ENCODE results near the gene NEU4. TPM values are rescaled to one million over a fixed set of nuclear protein-coding genes. Genes with fewer than 3 reads are reported as not detected.

NEU4 gene
- polyA plus RNA-seq, 3 donors = 0.26 to 2.6 (median 0.99) TPM

- intact Hi-C loops (cut with micrococcal nuclease) = no loop called here
- Mint-ChIP-seq H3K27ac (no peak overlapping the region), H3K9me3 (no peaks in the 10 kb centered on the region), H3K4me1 (peaks cover 5% of the 10 kb centered on the region), H3K27me3 (ENCODE audit: low read depth in 3 of 3) (peaks cover 6 to 21% (median 7%) of the 10 kb centered on the region in 3 donors), H3K4me3 (no peak overlapping the region), H3K36me3 (no peaks in the 10 kb centered on the region)
- no peaks in the 10 kb centered on the region for H3K36me3 ChIP-seq (replicated peaks in 1 of 2; ENCODE audit: control insufficient read depth in 1 of 2, insufficient read depth in 2 of 2, low read length in 2 of 2)
- no peak for DNase-seq
- H4K20me1 ChIP-seq (ENCODE audit: insufficient read depth, low read length) = no peaks in the 10 kb centered on the region
- WGBS (ENCODE audit: insufficient coverage) = 97% methylated on average over 12 of the region's 12 CpGs
- H3K4me2 ChIP-seq (replicated peaks; ENCODE audit: extremely low read depth, low read length, poor library complexity, severe bottlenecking) = no peak overlapping the region
- H3K4me3 ChIP-seq (replicated peaks in 1 of 3; ENCODE audit: low read depth in 2 of 3, low read length in 3 of 3) = no peak overlapping the region
- no peak overlapping the region for H2AFZ ChIP-seq (ENCODE audit: insufficient read depth, low read depth, low read length, poor library complexity, severe bottlenecking)
- no peak overlapping the region for H3K27ac ChIP-seq (ENCODE audit: low read depth in 1 of 2, low read length in 2 of 2)
- no peaks in the 10 kb centered on the region for H3K9me3 ChIP-seq (replicated peaks in 1 of 2; ENCODE audit: control insufficient read depth in 1 of 2, insufficient read depth in 1 of 2, low read length in 2 of 2)
- H3K9ac ChIP-seq (ENCODE audit: insufficient read depth, low read length, poor library complexity, severe bottlenecking) = no peak overlapping the region
- no peaks in the 10 kb centered on the region for H3K4me1 ChIP-seq (ENCODE audit: control insufficient read depth in 1 of 2, insufficient read depth in 2 of 2, low read length in 2 of 2)
- no peaks in the 10 kb centered on the region for H3K27me3 ChIP-seq (ENCODE audit: control insufficient read depth in 2 of 2, insufficient read depth in 2 of 2, low read length in 2 of 2)
- TF ChIP-seq CTCF (IDR thresholded peaks at IDR 0.05) = no peak
- H3K79me2 ChIP-seq (ENCODE audit: insufficient read depth, low read length) = no peaks in the 10 kb centered on the region
Measured at GRCh38 chr2:241770936-241771285, 38.1 kb upstream of the NEU4 start.

- H3K36me3 Mint-ChIP-seq = no peaks in the 10 kb centered on the region
- Histone ChIP-seq H3K79me2 (ENCODE audit: insufficient read depth, low read length) (no peaks in the 10 kb centered on the region), H3K4me2 (replicated peaks; ENCODE audit: extremely low read depth, low read length, poor library complexity, severe bottlenecking) (no peak overlapping the region), H2AFZ (ENCODE audit: insufficient read depth, low read depth, low read length, poor library complexity, severe bottlenecking) (no peak overlapping the region), H3K9me3 (replicated peaks in 1 of 2; ENCODE audit: control insufficient read depth in 1 of 2, insufficient read depth in 1 of 2, low read length in 2 of 2) (no peaks in the 10 kb centered on the region), H4K20me1 (ENCODE audit: insufficient read depth, low read length) (no peaks in the 10 kb centered on the region), H3K4me1 (ENCODE audit: control insufficient read depth in 1 of 2, insufficient read depth in 2 of 2, low read length in 2 of 2) (no peaks in the 10 kb centered on the region), H3K4me3 (replicated peaks in 1 of 3; ENCODE audit: low read depth in 2 of 3, low read length in 3 of 3) (no peak overlapping the region), H3K27me3 (ENCODE audit: control insufficient read depth in 2 of 2, insufficient read depth in 2 of 2, low read length in 2 of 2) (no peaks in the 10 kb centered on the region), H3K9ac (ENCODE audit: insufficient read depth, low read length, poor library complexity, severe bottlenecking) (no peak overlapping the region), H3K36me3 (replicated peaks in 1 of 2; ENCODE audit: control insufficient read depth in 1 of 2, insufficient read depth in 2 of 2, low read length in 2 of 2) (no peaks in the 10 kb centered on the region), H3K27ac (ENCODE audit: low read depth in 1 of 2, low read length in 2 of 2) (no peak overlapping the region)
- no peak overlapping the region for H3K4me3 Mint-ChIP-seq
- TF ChIP-seq CTCF (IDR thresholded peaks at IDR 0.05) = no peak
- WGBS (ENCODE audit: insufficient coverage) = 71% methylated on average over 33 of the region's 38 CpGs
- H3K4me1 Mint-ChIP-seq = peaks cover 5% of the 10 kb centered on the region
- DNase-seq = no peak
- peaks cover 6 to 21% (median 7%) of the 10 kb centered on the region in 3 donors for H3K27me3 Mint-ChIP-seq (ENCODE audit: low read depth in 3 of 3)
- H3K27ac Mint-ChIP-seq = peak overlapping the region in 2 of 7 donors; percentile 19 to 59
- intact Hi-C loops (cut with micrococcal nuclease) = no loop called here
- H3K9me3 Mint-ChIP-seq = no peaks in the 10 kb centered on the region
Measured at GRCh38 chr2:241771286-241772062, 37.5 kb upstream of the NEU4 start.

All from CD14-positive monocyte (primary cell).